Spleen (tissue), 7 donors: ENCODE measurements around the gene SPATS2.
"Not testable (repeated sequence)": the region's sequence is repeated elsewhere in the genome, so short reads cannot be mapped to it uniquely, and the experiment has no call there.

Experiments
- CTCF ChIP-seq, 11 experiments: fragments of 200-600 bp in 7 of 11; fragments of 450-650 bp in 4 of 11; sonication (generic) in 4 of 11; IDR thresholded peaks in 8 of 11; conservative IDR thresholded peaks in 3 of 11; 1 replicate in 7 of 11; 2 replicates in 4 of 11; pipeline versions ENCODE4 v1.4.0 to v1.8.0; 2016 to 2021; ENCODE audit warnings: antibody characterized with exemption in 11 of 11, inconsistent platforms in 4 of 11, mild to moderate bottlenecking in 1 of 11
- POLR2A ChIP-seq, 3 donors: fragments of 450-650 bp; IDR thresholded peaks; one replicate each; pipeline ENCODE4 v1.5.1; 2017; ENCODE audit warnings: antibody characterized with exemption in 3 of 3, mild to moderate bottlenecking in 1 of 3
- donor health status: DM: no; HTN: no; CAD: no; lungs with moderate emphysema.
- donor health status: DM: no; HTN: no; CAD: no.
- donor health status: DM: no; HTN: no; CAD: no.

DNA sequence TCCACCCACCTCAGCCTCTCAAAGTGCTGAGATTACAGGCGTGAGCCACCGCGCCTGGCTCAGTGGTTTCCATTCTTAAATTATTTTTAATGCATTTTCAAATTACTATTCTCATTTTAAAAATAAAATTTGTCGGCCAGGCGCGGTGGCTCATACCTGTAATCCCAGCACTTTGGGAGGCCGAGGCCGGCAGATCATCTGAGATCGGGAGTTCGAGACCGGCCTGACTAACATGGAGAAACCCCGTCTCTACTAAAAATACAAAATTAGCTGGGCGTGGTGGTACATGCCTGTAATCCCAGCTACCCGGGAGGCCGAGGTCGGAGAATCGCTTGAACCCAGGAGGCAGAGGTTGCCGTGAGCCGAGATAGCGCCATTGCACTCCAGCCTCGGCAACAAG, 33.5 kb upstream of the SPATS2 start:
- not testable (repeated sequence) for TF ChIP-seq CTCF (IDR thresholded peaks at IDR 0.05 in 8 of 11, conservative IDR thresholded peaks at IDR 0.05 in 3 of 11); POLR2A (IDR thresholded peaks at IDR 0.05)
